Fibroblast of lung (primary cell): ENCODE results near the gene XPNPEP1.

Experiments used
- EZH2 ChIP-seq: IDR thresholded peaks from 2 replicates; pipeline ENCODE4 v1.5.1; 2012; ENCODE audit warnings: low read length, control low read depth, mild to moderate bottlenecking; ENCODE audit errors: missing control alignments
- TF ChIP-seq, protein P1 (sequence below), 2 donors: IDR thresholded peaks in 1 of 2; conservative IDR thresholded peaks in 1 of 2; 1 replicate in 1 of 2; 2 replicates in 1 of 2; pipeline ENCODE4 v1.5.1; 2011 to 2012; ENCODE audit warnings: low read length in 2 of 2, control low read depth in 1 of 2, inconsistent platforms in 1 of 2, low read depth in 1 of 2, mild to moderate bottlenecking in 1 of 2

DNA sequence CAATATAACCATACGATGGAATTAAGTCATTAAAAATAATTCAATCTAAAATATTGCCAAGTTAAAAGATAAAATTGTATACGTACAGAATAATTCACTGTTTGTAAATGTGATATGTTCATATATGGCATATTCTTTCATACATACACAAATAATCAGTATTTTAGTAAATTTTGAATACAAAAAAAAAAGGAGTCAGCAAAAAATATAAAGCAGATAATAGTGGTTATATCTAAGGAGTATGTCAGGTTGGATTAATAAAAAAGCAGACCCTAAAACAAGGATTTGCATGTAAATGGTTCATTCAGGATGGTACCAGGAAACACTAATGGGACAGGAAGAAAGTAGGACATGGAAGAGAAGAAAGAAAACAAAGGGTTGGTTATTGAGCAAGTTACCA is 59.5 kb downstream of the XPNPEP1 start:
- TF ChIP-seq, protein P1, sequence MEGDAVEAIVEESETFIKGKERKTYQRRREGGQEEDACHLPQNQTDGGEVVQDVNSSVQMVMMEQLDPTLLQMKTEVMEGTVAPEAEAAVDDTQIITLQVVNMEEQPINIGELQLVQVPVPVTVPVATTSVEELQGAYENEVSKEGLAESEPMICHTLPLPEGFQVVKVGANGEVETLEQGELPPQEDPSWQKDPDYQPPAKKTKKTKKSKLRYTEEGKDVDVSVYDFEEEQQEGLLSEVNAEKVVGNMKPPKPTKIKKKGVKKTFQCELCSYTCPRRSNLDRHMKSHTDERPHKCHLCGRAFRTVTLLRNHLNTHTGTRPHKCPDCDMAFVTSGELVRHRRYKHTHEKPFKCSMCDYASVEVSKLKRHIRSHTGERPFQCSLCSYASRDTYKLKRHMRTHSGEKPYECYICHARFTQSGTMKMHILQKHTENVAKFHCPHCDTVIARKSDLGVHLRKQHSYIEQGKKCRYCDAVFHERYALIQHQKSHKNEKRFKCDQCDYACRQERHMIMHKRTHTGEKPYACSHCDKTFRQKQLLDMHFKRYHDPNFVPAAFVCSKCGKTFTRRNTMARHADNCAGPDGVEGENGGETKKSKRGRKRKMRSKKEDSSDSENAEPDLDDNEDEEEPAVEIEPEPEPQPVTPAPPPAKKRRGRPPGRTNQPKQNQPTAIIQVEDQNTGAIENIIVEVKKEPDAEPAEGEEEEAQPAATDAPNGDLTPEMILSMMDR (conservative IDR thresholded peaks at IDR 0.05 in 1 of 2, IDR thresholded peaks at IDR 0.05 in 1 of 2; ENCODE audit: low read depth in 1 of 2, low read length in 2 of 2) = no peak
- no peak for TF ChIP-seq EZH2
